ENCODE results near the gene WDR33. TPM values are rescaled to one million over a fixed set of nuclear protein-coding genes. Genes with fewer than 3 reads are reported as not detected.

The WDR33 gene
- total RNA-seq, 1 donor: 25.7 TPM

Small RNAs within 50 kb of the gene (small RNA-seq; reads per million reads assigned to genes)
- not detected for gene RF00017
- gene RF00019: not detected
- not detected for gene RNU6-395P
- 3.5 reads per million, percentile 81 among the genes with 10 or more reads in this experiment for gene RNY4P7

Other genes with a start within 250 kb of the WDR33 start
- gene GPR17, start 165.0 kb downstream of the WDR33 start, total RNA-seq: not detected in 2 replicates
- gene LIMS2, start 135.6 kb downstream of the WDR33 start, total RNA-seq: 11.2 and 14.8 TPM in 2 replicates
- gene SFT2D3, start 109.7 kb downstream of the WDR33 start, total RNA-seq: 5.8 and 6.5 TPM in 2 replicates
- 13.0 and 15.9 TPM in 2 replicates for gene POLR2D, start 47.0 kb upstream of the WDR33 start, total RNA-seq
- 15.0 and 15.6 TPM in 2 replicates for gene AMMECR1L, start 74.8 kb upstream of the WDR33 start, total RNA-seq
- gene SAP130, start 216.9 kb upstream of the WDR33 start, total RNA-seq: 5.4 and 6.5 TPM in 2 replicates

All from osteoblast (primary cell).